HL-60 (cell line): ENCODE measurements around the gene HUNK.

ENCODE experiments used
- GABPA ChIP-seq: IDR thresholded peaks from 2 replicates; pipeline ENCODE4 v1.6.1; 2012; ENCODE audit warnings: low read depth
- POLR2AphosphoS5 ChIP-seq: IDR thresholded peaks from 2 replicates; pipeline ENCODE4 v1.6.1; 2012; ENCODE audit warnings: low read depth
- REST ChIP-seq: IDR thresholded peaks from 2 replicates; pipeline ENCODE4 v1.6.1; 2012; ENCODE audit warnings: low read depth; ENCODE audit not compliant: insufficient replicate concordance
- TF ChIP-seq, protein P1 (sequence below): IDR thresholded peaks from one replicate; pipeline ENCODE4 v1.5.1; 2011; ENCODE audit warnings: low read length, control low read depth, inconsistent platforms; ENCODE audit not compliant: insufficient read depth

- TF ChIP-seq, protein P1, sequence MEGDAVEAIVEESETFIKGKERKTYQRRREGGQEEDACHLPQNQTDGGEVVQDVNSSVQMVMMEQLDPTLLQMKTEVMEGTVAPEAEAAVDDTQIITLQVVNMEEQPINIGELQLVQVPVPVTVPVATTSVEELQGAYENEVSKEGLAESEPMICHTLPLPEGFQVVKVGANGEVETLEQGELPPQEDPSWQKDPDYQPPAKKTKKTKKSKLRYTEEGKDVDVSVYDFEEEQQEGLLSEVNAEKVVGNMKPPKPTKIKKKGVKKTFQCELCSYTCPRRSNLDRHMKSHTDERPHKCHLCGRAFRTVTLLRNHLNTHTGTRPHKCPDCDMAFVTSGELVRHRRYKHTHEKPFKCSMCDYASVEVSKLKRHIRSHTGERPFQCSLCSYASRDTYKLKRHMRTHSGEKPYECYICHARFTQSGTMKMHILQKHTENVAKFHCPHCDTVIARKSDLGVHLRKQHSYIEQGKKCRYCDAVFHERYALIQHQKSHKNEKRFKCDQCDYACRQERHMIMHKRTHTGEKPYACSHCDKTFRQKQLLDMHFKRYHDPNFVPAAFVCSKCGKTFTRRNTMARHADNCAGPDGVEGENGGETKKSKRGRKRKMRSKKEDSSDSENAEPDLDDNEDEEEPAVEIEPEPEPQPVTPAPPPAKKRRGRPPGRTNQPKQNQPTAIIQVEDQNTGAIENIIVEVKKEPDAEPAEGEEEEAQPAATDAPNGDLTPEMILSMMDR: no peak
- TF ChIP-seq REST (no peak), GABPA (no peak), POLR2AphosphoS5 (no peak)
Observed at GRCh38 chr21:31838586-31839355, 34.0 kb upstream of the HUNK start.
